Right lobe of liver (tissue), 4 donors: Measurements from ENCODE around the gene CAPZA2.

Experiments
- POLR2A ChIP-seq: fragments of 450-650 bp; IDR thresholded peaks from one replicate; pipeline ENCODE4 v1.6.1; 2017; ENCODE audit warnings: antibody characterized with exemption, mild to moderate bottlenecking
- TF ChIP-seq, protein P1 (sequence below), 4 donors: fragments of 200-600 bp in 3 of 4; fragments of 450-650 bp in 1 of 4; IDR thresholded peaks; one replicate each; pipeline versions ENCODE4 v1.5.1 to v1.8.0; 2016 to 2022; ENCODE audit warnings: antibody characterized with exemption in 4 of 4, mild to moderate bottlenecking in 2 of 4
- donor health status: DM: no; HTN: no; CAD: no.
- donor health status: DM: no; HTN: no; CAD: no.
- donor health status: DM: no; HTN: yes; CAD: no.

DNA sequence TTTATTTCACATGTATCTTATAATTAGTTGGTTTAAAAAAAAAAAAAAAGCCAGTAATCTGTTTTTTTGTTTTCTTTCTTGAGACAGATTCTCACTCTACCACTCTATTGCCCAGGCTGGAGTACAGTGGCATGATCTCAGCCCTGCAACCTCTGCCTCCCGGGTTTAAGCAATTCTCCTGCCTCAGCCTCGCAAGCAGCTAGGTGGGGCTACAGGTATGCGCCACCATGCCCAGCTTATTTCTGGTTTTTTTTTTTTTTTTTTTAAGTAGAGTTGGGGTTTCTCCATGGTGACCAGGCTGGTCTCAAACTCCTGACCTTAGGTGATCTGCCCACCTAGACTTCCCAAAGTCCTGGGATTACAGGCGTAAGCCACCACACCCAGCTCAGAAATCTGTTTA is 34.1 kb upstream of the CAPZA2 start:
- TF ChIP-seq, protein P1, sequence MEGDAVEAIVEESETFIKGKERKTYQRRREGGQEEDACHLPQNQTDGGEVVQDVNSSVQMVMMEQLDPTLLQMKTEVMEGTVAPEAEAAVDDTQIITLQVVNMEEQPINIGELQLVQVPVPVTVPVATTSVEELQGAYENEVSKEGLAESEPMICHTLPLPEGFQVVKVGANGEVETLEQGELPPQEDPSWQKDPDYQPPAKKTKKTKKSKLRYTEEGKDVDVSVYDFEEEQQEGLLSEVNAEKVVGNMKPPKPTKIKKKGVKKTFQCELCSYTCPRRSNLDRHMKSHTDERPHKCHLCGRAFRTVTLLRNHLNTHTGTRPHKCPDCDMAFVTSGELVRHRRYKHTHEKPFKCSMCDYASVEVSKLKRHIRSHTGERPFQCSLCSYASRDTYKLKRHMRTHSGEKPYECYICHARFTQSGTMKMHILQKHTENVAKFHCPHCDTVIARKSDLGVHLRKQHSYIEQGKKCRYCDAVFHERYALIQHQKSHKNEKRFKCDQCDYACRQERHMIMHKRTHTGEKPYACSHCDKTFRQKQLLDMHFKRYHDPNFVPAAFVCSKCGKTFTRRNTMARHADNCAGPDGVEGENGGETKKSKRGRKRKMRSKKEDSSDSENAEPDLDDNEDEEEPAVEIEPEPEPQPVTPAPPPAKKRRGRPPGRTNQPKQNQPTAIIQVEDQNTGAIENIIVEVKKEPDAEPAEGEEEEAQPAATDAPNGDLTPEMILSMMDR (IDR thresholded peaks at IDR 0.05): no peak
- no peak for TF ChIP-seq POLR2A
